ENCODE data around the gene ECM1.
A peak's percentile ranks its signal among the peaks of the same experiment; 100 is the strongest.

ECM1 gene

GRCh38 chr1:150560011-150560438 is 52.1 kb downstream of the ECM1 start:
- DNase-seq: peak; percentile 30

- DNase-seq: peak; percentile 82
These were observed 52.8 kb downstream of the ECM1 start for GRCh38 chr1:150560576-150561253.

GRCh38 chr1:150561254-150561973 is 53.5 kb downstream of the ECM1 start:
- peak; percentile 85 for DNase-seq

GRCh38 chr1:150561974-150562445 is 54.1 kb downstream of the ECM1 start:
- DNase-seq: peak; percentile 79

DNA sequence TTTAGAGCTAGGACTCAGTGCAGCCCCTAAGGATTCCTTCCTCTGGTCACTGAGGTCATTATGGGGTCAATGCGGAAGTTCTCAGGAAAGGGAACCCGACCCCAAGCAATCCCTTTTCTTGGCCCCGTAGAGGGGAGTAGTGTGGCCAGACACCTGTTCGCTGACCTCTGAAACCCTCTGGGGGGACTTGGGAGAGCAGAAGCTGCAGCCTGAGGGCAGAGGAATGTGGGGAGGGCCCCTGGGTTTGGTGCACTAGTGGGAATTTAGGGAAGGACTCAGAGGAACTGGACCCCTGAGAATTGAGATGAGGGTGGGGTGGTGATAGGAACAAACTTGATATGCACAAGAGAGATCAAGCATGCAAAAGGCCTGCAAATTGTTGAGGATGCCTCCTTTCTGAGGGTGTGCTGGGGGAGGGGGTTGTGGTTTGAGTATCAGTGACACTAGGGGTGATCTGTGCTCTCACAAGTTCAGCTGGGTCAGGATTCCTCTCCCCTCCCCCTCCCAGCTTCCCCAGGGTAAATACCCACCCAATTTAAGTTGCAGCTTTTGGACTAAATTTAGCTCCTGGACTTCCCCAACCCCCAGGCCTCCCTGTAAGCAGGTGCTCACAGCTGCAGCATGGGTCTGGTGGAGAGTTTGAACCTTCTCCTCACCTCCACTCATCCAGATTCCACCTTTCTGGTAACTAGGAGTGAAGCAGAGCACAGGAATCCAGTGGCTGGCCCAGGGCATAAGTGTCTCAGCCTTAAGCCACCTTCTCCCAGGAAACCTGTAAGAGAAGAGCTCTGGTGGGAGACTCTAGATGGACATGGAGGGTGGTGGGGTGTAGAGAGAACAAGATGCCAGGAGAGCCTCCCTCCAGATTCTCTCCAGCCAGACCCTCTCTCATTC is 54.8 kb downstream of the ECM1 start:
- no peak for DNase-seq
